GM19099 (cell line): ENCODE data around the gene ARHGEF25.

ENCODE experiments used
- POLR2A ChIP-seq: IDR thresholded peaks from 3 replicates; pipeline ENCODE4 v1.6.1; 2011; ENCODE audit warnings: low read depth; ENCODE audit not compliant: insufficient read length; ENCODE audit errors: extremely low read depth

ARHGEF25 gene

DNA sequence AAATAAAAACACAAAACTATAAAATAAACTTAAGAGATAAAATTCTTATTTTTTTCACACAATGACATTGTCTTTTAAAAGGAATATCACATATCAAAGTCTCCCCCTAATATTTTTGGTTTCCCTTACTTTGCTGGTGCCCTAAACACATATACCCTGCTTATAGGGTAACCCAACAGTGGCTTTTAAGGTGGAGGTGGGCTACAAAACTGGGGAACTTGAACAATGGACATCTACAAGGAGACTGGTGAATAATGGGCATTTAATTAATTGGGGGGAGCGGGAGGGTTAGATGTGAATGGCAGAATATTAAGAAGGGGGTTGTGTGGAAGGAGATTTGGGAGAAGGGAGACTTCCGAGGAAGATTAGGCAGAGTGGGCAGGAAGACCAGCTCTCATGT, 12.2 kb downstream of the ARHGEF25 start:
- TF ChIP-seq POLR2A = no peak

DNA sequence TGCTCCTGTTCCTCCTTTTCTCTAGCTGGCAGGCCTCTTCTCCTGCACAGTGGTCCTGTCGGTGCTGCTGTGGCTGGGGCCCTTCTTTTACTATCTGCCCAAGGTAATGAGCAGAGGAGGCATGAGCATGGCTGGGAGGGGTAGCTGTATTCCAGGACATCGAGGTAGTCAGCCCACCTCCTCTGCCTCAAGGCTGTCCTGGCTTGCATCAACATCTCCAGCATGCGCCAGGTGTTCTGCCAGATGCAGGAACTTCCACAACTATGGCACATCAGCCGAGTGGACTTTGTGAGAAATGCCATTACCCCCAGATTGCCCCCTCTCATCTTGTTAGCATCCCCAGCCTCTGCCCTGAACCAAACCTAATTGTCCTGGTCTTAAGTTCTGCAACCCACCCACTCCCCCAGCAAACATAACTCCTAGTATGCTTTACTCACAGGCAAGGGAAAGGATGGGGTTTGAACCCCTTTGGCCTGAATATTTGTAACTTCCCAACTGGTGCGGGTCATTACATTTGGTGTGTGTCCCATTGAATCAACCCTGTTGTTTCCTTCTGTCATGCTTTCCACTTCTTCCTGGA, 12.7 kb downstream of the ARHGEF25 start:
- no peak for TF ChIP-seq POLR2A

DNA sequence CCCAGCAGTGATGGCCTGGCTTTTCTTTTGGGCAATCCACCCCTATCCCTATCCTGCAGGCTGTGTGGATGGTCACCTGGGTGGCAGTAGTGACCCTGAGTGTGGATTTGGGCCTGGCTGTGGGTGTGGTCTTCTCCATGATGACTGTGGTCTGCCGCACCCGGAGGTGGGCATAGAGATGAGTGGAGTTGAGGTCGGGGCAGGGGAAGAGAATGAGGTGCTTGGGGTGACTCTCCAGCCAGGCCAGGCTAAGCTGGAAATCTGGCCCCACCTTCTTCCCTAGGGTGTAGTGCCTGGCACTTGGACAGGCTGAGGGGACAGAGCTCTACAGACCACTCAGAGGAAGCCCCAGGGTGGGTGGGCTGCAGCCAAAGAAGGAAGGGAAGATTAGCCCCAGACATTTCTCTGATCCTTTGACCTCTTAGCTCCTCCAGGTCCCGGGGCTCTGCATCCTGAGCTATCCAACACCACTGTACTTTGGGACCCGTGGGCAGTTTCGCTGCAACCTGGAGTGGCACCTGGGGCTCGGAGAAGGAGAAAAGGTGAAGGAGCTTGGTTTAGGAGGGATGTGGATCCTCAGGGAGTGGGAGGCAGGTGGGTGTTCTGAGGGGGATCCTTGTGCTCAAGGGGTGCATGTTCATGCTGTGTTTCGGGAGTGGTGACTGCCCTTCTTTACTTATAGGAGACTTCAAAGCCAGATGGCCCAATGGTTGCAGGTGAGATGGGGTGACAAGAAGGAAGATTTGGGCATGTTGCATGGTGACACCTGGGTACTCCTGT, 13.4 kb downstream of the ARHGEF25 start:
- TF ChIP-seq POLR2A = no peak

DNA sequence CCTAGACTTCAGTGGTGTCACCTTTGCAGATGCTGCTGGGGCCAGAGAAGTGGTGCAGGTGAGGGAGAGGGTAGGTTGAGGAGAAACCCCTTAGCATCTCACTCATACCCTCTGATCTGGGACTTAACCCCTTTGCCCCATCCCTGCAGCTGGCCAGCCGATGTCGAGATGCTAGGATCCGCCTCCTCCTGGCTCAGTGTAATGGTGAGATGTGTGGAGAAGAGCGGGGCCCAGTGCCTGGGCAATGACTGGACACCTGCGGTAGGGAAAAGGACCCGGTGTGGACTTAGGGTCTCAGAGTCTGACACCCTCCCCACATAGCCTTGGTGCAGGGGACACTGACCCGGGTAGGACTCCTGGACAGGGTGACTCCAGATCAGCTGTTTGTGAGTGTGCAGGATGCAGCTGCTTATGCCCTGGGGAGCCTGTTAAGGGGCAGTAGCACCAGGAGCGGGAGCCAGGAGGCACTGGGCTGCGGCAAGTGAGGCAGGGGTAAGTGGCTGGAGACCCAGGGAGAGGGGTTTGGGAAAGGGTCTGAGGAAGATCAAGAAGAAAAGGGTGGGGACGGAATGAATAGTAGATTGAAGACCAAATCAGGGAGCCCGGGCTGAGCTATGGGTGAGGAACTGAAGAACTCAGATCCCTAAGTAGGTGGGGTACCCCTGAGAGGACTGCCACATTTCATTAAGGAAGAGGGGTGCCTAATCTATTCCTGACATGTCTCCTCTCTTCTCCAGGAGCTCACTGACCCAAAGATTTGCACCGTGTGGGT, 14.2 kb downstream of the ARHGEF25 start:
- TF ChIP-seq POLR2A = no peak

DNA sequence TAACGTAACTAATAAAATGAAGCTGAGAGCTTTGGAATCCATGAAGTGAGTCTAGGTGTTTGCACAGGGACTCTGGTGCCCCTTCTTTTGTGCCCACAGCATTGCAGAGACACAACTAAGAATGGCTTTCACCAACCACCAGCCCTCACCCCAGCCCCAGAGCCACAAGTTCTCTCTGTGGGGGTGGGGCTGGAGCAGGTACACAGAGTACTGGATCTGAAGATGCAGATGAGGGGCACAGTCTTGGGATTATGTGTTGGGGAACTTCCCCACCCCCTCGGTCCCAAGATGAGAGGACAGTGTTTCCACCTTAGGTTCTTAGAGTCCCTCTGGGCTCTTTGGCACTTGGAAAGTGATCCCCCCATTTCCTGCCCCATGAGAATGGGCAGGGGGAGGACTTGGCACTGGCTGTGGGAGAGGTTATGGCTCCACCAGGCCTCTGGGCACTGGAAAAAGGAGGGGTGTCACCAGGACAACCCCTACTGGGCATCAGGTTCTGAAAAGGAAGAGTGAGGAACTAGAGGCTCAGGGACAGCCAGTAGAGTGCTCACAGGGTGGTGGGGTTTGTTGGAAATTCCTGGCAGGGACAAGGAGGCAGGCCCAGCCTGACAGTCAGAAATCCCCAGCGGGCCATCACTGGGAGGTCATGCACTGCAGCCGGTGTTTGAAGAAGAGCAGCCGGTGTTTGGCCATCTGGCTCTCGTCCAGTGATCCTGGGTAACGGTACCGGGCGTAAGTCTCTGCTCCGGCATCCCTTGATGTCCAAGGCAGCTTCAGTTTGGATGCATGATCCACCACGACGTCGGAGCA, 15.1 kb downstream of the ARHGEF25 start:
- TF ChIP-seq POLR2A = no peak

DNA sequence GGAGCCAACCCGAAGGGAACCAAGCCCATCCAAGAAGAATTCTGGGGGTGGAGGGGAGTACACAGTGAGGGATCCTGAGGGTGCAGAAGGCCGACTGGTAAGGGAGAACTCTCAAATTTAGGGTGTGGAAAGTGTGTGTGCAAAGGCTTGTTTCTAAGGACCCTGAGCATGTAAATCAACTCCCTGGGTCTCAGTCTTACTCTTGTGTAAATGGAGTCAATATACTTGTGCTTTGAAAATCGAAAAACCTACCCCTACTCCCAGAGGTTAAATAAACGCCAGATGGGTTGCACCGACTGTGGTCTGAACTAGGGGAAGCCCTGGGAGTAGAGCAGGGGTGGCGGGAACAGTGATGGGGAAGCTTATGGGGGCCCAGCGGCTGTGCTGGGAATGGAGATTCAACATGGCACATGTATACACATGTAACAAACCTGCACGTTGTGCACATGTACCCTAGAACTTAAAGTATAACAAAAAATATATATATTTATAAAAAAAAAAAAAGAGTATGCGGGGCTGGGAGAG, 15.7 kb downstream of the ARHGEF25 start:
- TF ChIP-seq POLR2A = no peak

DNA sequence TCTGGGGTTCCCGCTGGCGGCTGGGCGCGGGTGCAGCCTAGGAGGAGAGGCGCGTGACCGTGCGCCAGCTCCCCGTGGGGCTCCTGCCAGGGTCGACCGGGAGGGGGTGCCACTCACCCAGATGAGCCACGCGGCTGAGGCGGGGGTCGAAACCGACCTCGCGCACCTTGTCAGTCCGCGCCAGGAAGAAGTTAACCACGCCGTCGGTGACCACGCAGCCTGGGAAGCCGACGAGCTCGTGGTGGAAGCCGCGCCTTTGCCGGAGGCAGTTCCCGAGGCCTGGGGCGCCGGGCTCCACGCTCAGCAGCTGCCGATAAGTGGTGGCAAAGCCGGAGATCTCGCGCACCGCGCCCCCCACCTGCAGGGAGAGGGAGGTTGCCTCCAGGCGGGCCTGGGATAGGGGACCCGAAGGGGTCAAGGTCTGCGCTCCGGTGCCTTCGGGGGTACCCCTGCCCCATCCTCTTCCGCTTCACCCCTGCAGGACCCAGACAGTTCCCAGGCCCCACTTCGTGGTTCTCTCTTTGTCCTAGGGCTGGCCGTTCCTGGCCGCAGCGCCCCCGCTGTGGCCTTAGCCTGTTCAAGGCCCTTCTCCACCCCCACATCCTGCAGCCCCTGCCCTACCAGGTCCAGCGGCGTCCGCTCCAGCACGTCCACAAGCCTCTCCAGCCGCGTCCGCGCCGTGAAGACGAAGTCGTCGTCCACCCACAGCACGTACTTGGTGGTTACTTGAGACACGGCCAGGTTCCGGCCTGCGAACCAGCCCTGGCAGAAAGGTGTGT, 16.5 kb downstream of the ARHGEF25 start:
- TF ChIP-seq POLR2A = no peak

DNA sequence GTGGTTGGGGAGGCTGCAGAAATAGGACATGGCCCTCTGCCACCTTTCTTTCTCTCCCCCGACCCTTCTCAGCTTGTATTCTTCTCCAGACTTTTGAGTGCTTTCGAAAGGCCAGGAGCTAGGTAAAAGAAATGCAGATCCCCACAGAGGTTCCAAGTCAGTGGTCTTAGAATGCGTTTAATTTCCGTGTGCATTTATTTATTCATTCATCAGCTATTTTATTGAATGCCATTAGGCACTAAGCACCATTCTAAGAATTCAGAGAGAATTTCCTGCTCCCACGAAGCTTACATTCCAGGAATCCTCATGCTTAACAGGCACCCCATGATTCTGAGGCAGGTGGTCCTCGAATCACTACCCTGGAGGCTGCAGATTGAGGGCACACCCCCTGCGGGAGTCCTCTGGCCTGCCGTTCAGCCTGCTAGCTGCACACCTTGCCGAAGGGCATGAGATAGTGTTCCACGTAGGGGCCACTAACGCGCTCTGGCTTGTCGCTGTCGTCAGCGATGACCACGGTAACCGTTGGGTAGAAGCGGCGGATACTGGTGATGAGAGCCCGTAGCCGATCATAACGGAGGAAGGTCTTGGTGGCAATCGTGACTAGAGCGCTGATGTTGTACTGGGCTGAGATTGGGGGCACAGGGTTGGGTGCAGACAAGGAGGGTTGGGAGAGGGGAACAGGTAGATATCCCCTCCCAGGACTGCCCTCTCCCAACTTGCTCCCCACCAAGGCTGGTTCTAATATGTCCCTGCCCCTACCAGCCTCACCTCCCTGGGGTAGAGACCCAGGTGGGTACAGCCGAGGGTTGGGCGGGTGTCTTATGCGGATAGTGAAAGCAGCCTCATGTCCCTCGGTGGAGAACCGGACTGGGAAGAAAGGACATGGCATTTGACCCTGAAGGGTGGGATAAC, 17.3 kb downstream of the ARHGEF25 start:
- TF ChIP-seq POLR2A = no peak

DNA sequence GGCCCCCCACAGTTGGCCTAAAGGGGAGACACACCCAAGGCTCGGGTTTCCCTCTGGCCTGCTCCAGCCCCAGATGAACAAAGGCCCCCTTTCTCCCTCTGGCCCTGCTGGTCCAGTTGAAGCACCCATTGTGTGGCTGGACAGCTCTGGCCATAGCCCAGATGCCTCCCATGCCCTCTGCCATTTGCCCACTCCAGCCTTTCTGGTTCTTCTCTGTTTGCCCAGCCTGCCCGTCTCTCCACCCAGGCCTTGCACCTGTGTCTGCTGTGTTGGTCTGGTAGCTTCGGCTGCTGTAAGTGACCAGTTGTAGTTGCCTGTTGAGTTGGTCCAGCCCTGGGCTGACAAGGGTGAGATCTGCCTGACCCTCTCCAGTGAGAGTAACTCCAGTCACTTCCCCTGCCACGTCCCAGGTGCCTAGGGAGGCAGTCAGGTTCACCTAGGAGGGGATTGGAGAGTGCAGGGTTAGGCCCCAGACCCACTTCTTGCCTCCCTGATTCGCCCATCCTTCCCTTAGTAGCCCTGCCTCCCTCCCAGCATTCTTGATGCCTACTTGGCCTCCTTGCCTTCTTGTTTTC, 18.7 kb downstream of the ARHGEF25 start:
- no peak for TF ChIP-seq POLR2A

DNA sequence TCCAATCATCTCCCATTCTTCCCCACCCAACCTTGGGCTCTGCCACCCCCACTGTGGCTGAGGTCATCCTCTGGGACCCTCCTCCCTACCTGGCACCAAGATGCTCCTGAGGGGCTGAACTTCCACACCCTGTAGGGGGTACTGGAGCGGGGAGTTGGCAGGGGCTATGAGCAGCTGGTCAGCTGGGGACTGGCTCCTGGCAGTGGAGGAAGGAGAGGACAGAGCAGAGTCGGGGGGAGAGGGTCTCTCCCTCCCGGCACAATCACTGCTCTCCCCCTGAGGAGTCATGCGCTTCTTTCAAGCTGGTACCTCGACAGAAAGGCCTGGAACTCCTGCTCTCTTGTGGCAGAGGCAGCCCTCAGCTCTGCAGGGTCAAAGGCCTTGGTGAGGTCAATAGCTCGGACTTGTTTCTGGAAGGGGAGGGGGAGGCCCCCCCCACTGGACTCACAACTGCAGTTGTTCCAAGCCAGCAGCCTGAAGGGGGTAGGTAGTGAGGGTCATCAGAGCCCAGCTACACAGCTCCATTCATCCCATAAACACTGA, 19.7 kb downstream of the ARHGEF25 start:
- no peak for TF ChIP-seq POLR2A

DNA sequence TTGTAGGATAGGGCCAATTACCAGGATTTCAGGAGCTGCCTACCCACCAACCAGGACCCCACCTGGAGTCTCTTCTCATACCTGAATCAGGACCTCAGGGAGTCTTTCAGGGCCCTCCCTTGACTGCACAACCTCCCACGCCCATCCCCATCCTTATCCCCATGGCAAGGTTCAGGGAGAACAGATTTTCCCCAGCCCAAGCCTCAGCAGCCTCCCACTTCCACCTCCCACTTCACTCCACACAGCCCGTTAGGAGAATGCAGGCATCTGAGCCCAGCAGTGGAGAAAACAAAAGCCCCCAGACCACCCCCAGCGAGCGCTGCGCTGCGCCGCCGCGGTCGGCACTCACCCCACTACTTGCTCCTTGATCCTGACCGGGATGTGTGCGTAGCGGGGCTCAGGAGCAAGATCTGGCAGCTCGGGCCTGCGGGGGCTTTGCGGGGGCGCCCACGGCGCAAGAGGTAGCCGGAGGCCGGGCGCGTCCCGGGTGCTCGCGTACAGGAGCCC, 20.4 kb downstream of the ARHGEF25 start:
- no peak for TF ChIP-seq POLR2A
